GM19025 (cell line): Measurements from ENCODE around the gene NUP214.
"Not testable (repeated sequence)": the region's sequence is repeated elsewhere in the genome, so short reads cannot be mapped to it uniquely, and the experiment has no call there.

Experiments
- ATAC-seq: cut with Tn5 transposase; IDR thresholded peaks from one replicate; pipeline ENCODE4 v1.9.1; 2021; ENCODE audit warnings: mild to moderate bottlenecking, low read depth, moderate library complexity; ENCODE audit not compliant: unreplicated experiment

Gene NUP214

GRCh38 chr9:131190191-131190590 lies 64.8 kb downstream of the NUP214 start:
- ATAC-seq, result no peak

- ATAC-seq, result not testable (repeated sequence)
These were observed 65.6 kb downstream of the NUP214 start for GRCh38 chr9:131191032-131191431.

GRCh38 chr9:131191857-131192256 lies 66.5 kb downstream of the NUP214 start:
- ATAC-seq, result no peak

- ATAC-seq, result no peak
These were observed 67.7 kb downstream of the NUP214 start for GRCh38 chr9:131193051-131193450.

GRCh38 chr9:131194762-131195161 lies 69.4 kb downstream of the NUP214 start:
- ATAC-seq, result no peak

GRCh38 chr9:131197160-131197911 lies 72.0 kb downstream of the NUP214 start:
- ATAC-seq, result no peak

- no peak for ATAC-seq
These were observed 72.8 kb downstream of the NUP214 start for GRCh38 chr9:131198041-131198715.

- no peak for ATAC-seq
These were observed 76.5 kb downstream of the NUP214 start for GRCh38 chr9:131201856-131202255.

- ATAC-seq, result no peak
These were observed 78.2 kb downstream of the NUP214 start for GRCh38 chr9:131203431-131204218.

- no peak for ATAC-seq
These were observed 78.9 kb downstream of the NUP214 start for GRCh38 chr9:131204285-131204684.

- ATAC-seq, result no peak
These were observed 81.1 kb downstream of the NUP214 start for GRCh38 chr9:131206495-131206894.

- ATAC-seq, result not testable (repeated sequence)
These were observed 86.5 kb downstream of the NUP214 start for GRCh38 chr9:131211920-131212319.

GRCh38 chr9:131214286-131214856 lies 89.0 kb downstream of the NUP214 start:
- ATAC-seq, result no peak

GRCh38 chr9:131214876-131215275 lies 89.5 kb downstream of the NUP214 start:
- no peak for ATAC-seq

GRCh38 chr9:131216806-131217205 lies 91.4 kb downstream of the NUP214 start:
- no peak for ATAC-seq

GRCh38 chr9:131217331-131218031 lies 92.1 kb downstream of the NUP214 start:
- ATAC-seq, result no peak

- no peak for ATAC-seq
These were observed 93.0 kb downstream of the NUP214 start for GRCh38 chr9:131218370-131218769.

- no peak for ATAC-seq
These were observed 95.1 kb downstream of the NUP214 start for GRCh38 chr9:131220485-131220884.

GRCh38 chr9:131222460-131222859 lies 97.1 kb downstream of the NUP214 start:
- ATAC-seq, result no peak

GRCh38 chr9:131226226-131226625 lies 100.8 kb downstream of the NUP214 start:
- no peak for ATAC-seq
